ENCODE data around the gene NAMPT. TPM values are rescaled to one million over a fixed set of nuclear protein-coding genes. Genes with fewer than 3 reads are reported as not detected.
"Not testable (repeated sequence)": the region's sequence is repeated elsewhere in the genome, so short reads cannot be mapped to it uniquely, and the experiment has no call there.

The NAMPT gene
- total RNA-seq = 100 to 1,000 TPM; 223 to 394 TPM
- long read RNA-seq, donor 1, full-length matches to known transcripts = 30 of 49 reads
- long read RNA-seq, donor 1, partial matches to known transcripts = 6 of 49 reads
- long read RNA-seq, donor 1, other reads (novel, unspliced or antisense) = 13 of 49 reads
- long read RNA-seq, donor 2, full-length matches to known transcripts = 110 of 147 reads
- long read RNA-seq, donor 2, partial matches to known transcripts = 9 of 147 reads
- long read RNA-seq, donor 2, other reads (novel, unspliced or antisense) = 28 of 147 reads

- no peak for DNase-seq (ENCODE audit: low spot score)
- intact Hi-C loops (cut with DNase I) = loop anchor here in 1 of 2 donors (5.0 kb wide), 1 partner anchor 138 kb away; no protein-coding TSS in a partner anchor
These were observed at the start of gene NAMPT for GRCh38 chr7:106284714-106285050. NAMPT (minus strand) TSS chr7:106284983; CDS start chr7:106284884, 99 bp downstream.

- intact Hi-C loops (cut with DNase I) = no loop called here
- DNase-seq (ENCODE audit: low spot score) = no peak
These were observed 47.4 kb upstream of the NAMPT start for GRCh38 chr7:106332201-106332600.

GRCh38 chr7:106331441-106332175, 46.8 kb upstream of the NAMPT start:
- intact Hi-C loops (cut with DNase I) = no loop called here
- DNase-seq (ENCODE audit: low spot score) = no peak

GRCh38 chr7:106329971-106330733, 45.4 kb upstream of the NAMPT start:
- no peak for DNase-seq (ENCODE audit: low spot score)

GRCh38 chr7:106329408-106329807, 44.6 kb upstream of the NAMPT start:
- DNase-seq (ENCODE audit: low spot score) = no peak
- intact Hi-C loops (cut with DNase I) = no loop called here

More at GRCh38 chr7:106329971-106330733, 45.4 kb upstream of the NAMPT start:
- intact Hi-C loops (cut with DNase I) = no loop called here

GRCh38 chr7:106327538-106328481, 43.0 kb upstream of the NAMPT start:
- DNase-seq (ENCODE audit: low spot score) = no peak

GRCh38 chr7:106326594-106327537, 42.1 kb upstream of the NAMPT start:
- intact Hi-C loops (cut with DNase I) = no loop called here
- DNase-seq (ENCODE audit: low spot score) = no peak

More at GRCh38 chr7:106327538-106328481, 43.0 kb upstream of the NAMPT start:
- intact Hi-C loops (cut with DNase I) = no loop called here

- intact Hi-C loops (cut with DNase I); DNase-seq (ENCODE audit: low spot score): not testable (repeated sequence)
These were observed 39.7 kb upstream of the NAMPT start for GRCh38 chr7:106324509-106324908.

GRCh38 chr7:106320254-106320770, 35.5 kb upstream of the NAMPT start:
- DNase-seq (ENCODE audit: low spot score); intact Hi-C loops (cut with DNase I): not testable (repeated sequence)

- DNase-seq (ENCODE audit: low spot score) = no peak
- intact Hi-C loops (cut with DNase I) = no loop called here
These were observed 33.7 kb upstream of the NAMPT start for GRCh38 chr7:106318482-106318881.

GRCh38 chr7:106317971-106318370, 33.2 kb upstream of the NAMPT start:
- intact Hi-C loops (cut with DNase I) = no loop called here
- no peak for DNase-seq (ENCODE audit: low spot score)

- no peak for DNase-seq (ENCODE audit: low spot score)
- intact Hi-C loops (cut with DNase I) = no loop called here
These were observed 32.2 kb upstream of the NAMPT start for GRCh38 chr7:106316947-106317346.

- intact Hi-C loops (cut with DNase I) = no loop called here
- DNase-seq (ENCODE audit: low spot score) = no peak
These were observed 30.1 kb upstream of the NAMPT start for GRCh38 chr7:106314875-106315274.

GRCh38 chr7:106313966-106314365, 29.2 kb upstream of the NAMPT start:
- intact Hi-C loops (cut with DNase I) = no loop called here
- no peak for DNase-seq (ENCODE audit: low spot score)

GRCh38 chr7:106313456-106313901, 28.7 kb upstream of the NAMPT start:
- DNase-seq (ENCODE audit: low spot score) = no peak
- intact Hi-C loops (cut with DNase I) = no loop called here

- no peak for DNase-seq (ENCODE audit: low spot score)
- intact Hi-C loops (cut with DNase I) = no loop called here
These were observed 28.1 kb upstream of the NAMPT start for GRCh38 chr7:106312906-106313305.

GRCh38 chr7:106312099-106312871, 27.5 kb upstream of the NAMPT start:
- intact Hi-C loops (cut with DNase I) = no loop called here

More at GRCh38 chr7:106312099-106312871, 27.5 kb upstream of the NAMPT start:
- DNase-seq (ENCODE audit: low spot score) = no peak

Measured in posterior vena cava (tissue), 2 donors.